AG09319 (cell line): ENCODE data around the gene PRB3.
A peak's percentile ranks its signal among the peaks of the same experiment; 100 is the strongest.

Experiments used
- DNase-seq: peaks from one replicate; pipeline ENCODE4 v3.0.0-alpha.2; 2010; ENCODE audit warnings: low read depth; ENCODE audit errors: extremely low read depth
- CTCF ChIP-seq: IDR thresholded peaks from 2 replicates; pipeline ENCODE4 v1.5.1; 2011; ENCODE audit warnings: low read depth, mild to moderate bottlenecking, inconsistent platforms, low read length, moderate library complexity

PRB3 gene

GRCh38 chr12:11240348-11240930 is 29.1 kb downstream of the PRB3 start:
- TF ChIP-seq CTCF, result no peak
- no peak for DNase-seq

GRCh38 chr12:11238275-11238674 is 31.2 kb downstream of the PRB3 start:
- TF ChIP-seq CTCF, result no peak
- DNase-seq, result no peak

GRCh38 chr12:11233532-11233931 is 36.0 kb downstream of the PRB3 start:
- no peak for DNase-seq
- TF ChIP-seq CTCF, result no peak

- TF ChIP-seq CTCF, result peak; percentile 40
- no peak for DNase-seq
These were observed 41.1 kb downstream of the PRB3 start for GRCh38 chr12:11228296-11228879.

GRCh38 chr12:11227373-11227772 is 42.1 kb downstream of the PRB3 start:
- no peak for DNase-seq
- no peak for TF ChIP-seq CTCF
